Pons (tissue), 1 donor: ENCODE measurements around the gene SUSD1.
"Not testable (repeated sequence)": the region's sequence is repeated elsewhere in the genome, so short reads cannot be mapped to it uniquely, and the experiment has no call there.

ENCODE experiments used
- DNase-seq: peaks from one replicate; pipeline ENCODE4 v3.0.0-alpha.2; 2016; ENCODE audit warnings: low spot score

The SUSD1 gene

DNA sequence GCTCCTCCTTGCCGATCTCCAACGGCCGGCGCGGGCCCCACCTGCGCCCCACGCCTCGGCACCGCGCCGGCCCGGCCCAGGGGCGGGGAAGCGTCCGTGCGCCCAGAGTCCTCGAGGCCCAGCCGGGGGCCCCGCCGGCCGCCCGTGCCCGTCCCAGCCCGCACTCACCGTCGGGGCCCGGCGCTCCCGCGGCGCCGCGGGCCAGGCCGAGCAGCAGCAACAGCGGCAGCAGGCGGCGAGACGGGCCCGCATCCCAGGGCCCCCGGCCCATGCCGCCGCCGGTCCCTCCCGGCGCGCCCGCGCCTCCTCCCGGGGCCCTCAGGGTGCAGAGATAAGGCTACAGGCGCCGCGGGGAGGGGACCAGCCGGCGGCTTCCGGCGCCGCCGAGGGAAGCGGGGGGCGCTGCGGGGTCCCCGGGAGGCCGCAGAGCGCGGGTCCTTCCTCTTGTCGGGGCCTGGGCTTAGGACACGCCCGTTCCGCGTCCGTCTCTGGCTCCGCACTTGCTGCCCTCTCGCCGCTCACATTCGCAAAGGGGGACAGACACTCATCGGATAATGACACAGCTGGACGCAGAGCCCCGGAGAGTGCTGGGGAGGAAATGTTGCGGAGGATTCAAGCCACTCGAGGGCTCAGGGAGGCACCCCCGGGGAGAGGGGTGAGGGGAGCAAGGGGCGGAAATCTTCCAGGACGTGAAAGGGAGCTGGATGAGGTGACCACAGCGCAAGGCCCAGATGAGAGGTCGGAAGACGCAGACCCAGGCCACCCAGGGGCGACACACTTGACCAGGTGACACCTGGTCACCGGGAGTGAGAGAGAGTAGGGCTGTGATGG lies at the start of gene SUSD1:
Gene SUSD1, minus strand, starts transcription at position 333 of the 831 bp plus-strand sequence. Its CDS starts 62 bp downstream, at position 271.
- DNase-seq, result no peak

DNA sequence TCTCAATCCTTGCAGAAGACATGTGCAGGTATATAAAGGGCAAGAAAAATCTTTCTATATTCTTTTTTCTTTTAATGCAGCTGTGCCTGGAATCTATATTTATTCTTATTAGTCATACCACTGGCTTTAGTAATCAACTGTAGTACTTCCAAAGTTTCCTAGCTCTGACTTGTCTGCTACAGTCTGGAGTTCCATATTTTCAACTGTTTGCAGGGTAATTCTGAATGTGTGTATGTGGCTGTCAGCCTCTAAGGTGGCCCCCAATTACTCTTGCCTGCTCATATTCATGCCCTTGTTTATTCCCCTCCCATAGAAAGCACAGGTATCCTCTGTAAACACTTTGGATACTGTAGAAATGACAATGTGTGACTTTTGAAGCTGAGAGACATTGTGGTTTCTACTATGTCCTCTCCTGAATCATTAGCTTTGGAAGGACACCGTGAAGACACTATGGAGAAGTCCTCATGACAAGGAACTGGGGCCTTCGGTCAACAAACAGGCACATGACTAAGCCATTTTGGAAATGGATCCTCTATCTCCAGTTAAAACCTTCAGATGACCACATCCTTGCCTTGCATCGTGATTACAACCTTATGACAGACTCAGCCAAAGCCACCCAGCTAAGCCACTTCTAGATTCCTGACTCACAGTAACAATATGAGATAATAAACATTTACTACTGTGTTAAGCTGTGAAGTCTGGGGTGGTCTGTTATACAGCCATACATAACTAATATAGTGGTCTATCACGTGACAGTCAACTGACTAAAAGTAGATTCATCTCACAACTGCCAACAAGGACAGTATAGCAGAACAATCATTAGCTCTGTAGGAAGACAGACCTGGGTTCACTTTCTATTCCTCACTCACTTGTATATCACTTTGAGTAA lies 49.5 kb upstream of the SUSD1 start:
- no peak for DNase-seq

DNA sequence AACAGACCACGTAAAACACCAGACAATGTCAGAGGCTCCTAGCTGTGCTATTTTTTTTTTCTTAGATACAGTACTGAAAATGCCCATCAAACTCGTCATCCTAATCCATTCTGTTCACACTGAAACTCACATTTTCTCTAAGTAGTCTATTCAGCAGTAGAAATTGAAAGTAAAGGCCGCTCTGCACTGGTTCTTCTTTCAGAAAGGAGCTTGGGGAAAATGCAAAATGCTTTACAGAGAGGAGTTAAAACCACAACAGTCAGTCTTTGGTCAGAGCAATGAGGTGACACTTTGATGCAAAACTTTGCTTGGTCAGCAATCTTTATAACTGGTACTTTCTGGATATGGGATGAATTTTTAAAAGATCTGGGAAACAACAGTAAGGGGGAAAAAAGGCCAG lies 43.8 kb upstream of the SUSD1 start:
- DNase-seq, result peak; percentile 1

DNA sequence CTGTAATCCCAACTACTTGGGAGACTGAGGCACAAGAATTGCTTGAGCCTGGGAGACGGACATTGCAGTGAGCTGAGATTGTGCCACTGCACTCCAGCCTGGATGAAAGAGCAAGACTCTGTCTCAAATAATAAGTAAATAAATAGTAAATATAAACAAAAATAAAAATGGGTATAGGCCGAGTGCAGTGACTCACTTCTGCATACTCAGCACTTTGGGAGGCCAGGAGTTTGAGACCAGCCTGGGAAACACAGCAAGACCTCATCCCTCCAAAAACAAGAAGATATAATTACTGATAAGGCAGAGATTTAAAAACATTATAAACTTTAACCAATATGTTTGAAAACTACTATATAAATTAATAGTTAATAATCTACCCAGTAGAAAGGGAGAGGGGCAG lies 37.8 kb upstream of the SUSD1 start:
- DNase-seq, result no peak

DNA sequence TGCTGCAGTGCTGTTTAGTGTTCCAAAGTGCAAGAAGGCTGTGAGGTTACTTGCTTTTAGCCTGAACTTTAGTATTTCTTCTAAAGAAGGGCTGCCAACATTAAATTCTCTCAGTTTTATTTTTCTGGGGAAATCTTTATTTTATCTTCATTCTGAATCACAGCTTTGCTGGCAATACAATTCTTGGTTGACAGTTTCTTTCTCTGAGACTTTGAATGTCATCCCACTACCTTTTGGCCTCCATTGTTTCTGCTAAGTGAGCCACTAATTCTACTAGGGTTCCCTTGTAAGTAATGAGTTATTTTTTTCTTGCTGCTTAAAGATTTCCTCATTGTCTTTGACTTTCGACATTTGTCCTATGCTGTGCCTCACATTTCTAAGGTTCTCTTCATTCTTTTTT lies 32.4 kb upstream of the SUSD1 start:
- no peak for DNase-seq

DNA sequence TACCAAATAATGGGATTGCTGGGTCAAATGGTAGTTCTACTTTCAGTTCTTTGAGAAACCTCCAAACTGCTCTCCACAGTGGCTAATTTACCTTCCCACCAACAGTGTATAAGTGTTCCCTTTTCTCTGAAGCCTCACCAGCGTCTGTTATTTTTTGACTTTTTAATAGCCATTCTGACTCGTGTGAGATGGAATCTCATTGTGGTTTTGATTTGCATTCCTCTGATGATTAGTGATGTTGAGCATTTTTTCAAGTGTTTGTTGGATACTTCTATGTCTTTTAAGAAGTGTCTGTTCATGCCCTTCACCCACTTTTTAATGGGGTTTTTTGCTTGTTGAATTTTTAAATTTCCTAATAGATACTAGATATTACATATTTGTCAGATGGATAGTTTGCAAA lies 28.4 kb upstream of the SUSD1 start:
- DNase-seq, result no peak

DNA sequence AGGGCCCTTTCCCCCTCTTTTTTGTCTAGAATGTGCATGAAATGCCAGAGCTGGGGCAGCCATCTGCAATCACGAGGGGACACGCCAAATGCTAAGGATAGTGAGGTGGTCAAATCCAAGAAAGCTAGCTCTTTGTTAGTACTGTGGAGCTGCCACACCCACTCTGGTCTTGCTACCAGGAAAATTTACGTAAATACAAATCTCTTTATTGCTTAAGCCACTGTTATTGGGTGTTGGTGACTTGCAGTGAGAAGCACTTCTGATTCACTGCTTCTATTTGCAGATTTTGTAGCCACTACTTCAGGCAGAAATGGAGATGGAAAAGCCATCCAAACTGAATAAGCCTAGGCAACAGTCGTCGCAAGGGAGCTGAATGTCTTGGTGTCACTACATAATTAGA lies 25.6 kb upstream of the SUSD1 start:
- DNase-seq, result no peak

DNA sequence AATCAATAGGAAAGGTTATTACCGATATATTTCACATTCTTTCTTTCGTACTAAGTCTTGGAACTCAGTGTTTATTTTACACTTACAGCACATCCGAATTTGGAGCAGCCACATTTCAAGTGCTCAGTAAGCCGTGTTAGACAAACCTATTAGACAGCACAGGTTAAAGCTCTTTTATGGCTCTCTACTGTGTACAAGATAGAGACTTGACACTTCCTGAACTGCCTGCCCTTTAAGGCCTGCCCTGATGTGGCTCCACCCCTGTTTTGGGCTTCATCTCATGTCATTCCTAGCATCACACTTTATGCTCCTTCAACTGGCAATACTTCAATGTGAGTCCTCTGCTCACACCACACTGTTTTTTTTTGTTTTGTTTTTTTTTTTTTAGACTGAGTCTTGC lies 23.5 kb upstream of the SUSD1 start:
- no peak for DNase-seq

DNA sequence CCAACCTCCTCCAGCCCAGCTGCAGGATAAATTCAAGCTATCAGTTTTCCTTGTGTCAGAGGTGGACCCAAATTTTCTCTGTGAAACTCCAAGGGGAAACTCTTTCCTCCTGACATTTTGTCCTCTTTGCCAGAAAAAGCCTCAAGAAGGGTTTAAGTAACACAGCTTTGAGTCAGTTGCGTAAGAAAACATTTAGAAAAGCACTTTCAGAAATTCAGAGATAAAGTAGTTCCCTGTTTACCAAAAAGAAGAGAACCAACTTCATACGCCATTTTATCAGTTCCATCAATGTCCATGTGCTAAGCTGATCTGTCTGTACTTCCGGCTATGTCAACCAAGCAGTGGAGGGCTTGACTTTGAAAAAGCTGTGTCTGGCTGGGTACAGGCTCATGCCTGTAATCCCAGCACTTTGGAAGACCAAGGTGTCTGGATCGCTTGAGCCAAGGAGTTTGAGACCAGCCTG lies 19.9 kb upstream of the SUSD1 start:
- peak; percentile 5 for DNase-seq

DNA sequence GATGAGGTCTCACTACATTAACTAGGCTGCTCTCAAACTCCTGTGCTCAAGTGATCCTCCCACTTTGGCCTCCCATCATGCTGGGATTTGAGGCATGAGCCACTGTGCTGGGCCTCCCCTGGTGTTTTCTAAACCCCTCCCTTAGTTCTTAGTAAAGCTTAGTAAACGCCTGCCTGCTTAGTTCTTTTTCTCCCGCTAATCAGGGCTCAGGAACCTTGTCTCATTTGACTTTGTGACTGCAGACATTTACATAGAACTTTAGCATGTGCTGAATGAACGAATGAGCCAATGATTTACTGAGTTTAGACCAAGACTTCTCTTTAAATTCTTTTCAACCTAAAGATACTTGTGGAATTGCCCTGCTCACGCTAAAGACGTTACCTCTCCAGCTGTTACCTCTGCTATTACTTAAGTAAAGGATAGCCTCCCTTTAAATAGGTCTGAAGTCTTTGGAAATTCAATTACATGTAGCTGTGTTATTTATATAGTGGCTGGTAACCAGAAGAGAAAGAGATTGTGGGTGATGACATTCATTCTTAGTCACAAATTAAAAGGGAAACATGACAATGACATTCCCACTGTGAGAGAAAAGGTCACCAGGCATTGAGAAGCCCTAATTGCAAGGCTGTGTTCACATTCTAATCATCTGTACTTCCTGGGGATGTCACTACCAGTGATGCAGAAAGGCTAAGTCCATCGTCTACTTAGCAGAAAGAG lies 18.6 kb upstream of the SUSD1 start:
- DNase-seq, result no peak

DNA sequence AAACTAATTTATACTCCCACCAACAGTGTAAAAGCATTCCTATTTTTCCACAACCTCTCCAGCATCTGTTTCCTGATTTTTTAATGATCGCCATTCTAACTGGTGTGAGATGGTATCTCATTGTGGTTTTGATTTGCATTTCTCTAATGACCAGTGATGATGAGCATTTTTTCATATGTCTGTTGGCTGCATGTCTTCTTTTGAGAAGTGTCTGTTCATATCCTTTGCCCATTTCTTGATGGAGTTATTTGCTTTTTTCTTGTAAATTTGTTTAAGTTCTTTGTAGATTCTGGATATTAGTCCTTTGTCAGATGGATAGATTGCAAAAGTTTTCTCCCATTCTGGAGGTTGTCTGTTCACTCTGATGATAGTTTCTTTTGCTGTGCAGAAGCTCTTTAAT lies 15.2 kb upstream of the SUSD1 start:
- DNase-seq, result not testable (repeated sequence)

DNA sequence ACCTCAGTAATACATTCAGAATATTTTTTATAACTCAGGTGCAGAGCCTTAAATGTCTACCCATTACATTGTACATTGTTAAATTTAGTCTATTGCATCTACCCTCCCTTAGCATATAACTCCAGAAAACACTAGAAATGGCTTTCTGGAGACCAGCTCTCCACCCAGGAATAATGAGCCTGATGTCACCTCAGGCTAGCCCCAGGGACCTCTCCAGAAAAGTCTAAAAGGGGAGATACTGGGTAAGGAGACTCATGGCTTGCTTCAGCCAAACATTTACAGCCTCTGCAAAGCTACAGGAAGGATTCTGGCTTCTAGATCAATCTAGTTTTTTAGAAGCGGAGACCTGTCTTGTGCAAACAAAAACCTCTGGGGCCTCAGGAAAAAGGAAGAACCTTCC lies 13.8 kb upstream of the SUSD1 start:
- DNase-seq, result no peak

DNA sequence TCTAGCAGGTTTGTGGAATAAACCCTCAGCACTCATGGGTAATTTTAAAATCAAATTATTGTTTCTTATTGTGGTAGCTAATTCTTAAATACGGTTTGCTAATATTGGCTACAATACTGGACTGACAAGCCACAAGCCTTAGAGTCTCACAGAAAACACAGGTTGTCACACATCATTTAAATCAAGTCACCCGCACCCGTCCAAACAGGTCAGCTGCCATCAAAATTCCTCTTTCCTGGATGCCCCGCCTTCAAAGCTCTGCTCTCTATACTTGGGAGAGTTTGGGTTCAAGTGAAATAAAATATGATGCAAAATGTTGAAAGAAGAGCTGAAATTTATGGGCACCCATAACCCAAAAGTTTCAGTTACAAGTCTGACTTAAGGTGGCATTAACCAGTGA lies 12.3 kb upstream of the SUSD1 start:
- DNase-seq, result no peak

DNA sequence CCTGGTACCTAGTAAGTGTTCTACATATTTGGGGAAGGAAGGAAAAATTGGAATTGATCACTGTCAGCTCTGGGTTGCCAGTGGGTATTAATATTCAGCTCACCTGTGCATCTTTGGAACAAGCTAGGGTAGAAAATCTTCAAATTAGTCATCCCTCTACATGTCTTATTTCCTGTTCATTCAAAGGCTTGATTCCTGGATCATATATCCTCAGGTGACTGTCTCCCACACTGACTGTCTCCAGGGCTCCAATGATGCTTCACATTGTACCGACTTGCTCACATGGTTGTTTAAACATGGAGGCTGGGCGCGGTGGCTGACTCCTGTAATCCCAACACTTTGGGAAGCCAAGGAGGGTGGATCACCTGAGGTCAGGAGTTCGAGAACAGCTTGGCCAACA lies 11.6 kb upstream of the SUSD1 start:
- DNase-seq, result no peak

DNA sequence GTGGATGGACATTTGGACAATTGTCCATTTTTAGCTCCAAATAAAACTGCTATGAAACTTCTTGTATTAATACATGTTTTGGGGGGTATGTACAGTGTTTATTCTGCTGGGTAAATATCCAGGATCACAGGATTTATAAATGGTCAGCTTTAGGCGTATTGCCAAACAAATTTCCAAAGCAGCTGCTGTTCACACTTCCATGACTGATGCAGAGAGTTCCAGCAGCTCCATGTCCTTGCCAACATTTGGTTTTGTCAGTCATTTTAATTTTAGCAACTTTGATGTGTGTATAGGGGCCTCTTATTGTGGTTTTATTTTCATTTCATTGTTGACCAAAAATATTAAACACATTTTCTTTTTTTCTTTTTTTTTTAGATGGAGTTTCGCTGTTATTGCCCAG lies 9.8 kb upstream of the SUSD1 start:
- DNase-seq, result no peak

DNA sequence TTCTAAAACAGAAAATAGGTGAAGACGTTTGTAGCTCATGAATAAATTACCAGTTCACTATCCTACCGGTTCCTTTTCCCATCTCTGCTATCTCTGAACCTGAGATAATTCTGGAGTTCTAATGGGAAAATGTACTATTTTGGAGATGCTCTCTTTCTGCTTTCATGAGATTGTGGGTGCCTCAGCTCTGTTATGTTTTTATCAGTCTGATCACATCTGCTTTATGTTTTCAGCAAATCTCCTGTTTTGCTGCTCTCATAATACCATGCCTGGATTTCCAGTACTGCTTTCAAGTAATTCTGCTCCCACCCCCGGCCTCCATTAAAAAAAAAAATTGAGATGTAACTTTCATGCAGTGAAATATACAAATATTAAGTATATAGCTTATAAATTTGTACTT lies 9.1 kb upstream of the SUSD1 start:
- no peak for DNase-seq

DNA sequence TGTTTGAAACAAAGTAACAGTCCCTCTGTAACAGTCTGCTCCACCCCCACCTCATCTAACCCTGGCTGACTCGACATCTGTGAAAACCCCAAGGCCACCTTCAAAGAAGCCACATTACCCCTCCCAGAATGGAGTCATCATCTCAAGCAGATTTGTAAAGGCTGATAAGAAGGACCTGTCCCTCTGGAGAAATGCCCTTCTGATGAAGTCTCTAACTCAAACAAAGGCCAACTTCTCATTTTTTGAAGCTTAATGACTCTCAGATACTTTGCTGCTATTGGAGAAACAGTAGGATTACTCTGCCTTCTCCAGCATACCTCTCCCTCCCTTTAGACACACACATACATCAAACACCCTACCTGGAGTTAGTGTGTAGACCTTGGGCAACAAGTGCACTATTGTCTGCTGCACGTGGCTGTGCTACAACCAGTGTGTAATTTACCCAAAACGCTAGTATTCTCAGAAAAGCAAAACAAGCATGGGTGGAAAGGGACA lies 5.3 kb upstream of the SUSD1 start:
- no peak for DNase-seq

DNA sequence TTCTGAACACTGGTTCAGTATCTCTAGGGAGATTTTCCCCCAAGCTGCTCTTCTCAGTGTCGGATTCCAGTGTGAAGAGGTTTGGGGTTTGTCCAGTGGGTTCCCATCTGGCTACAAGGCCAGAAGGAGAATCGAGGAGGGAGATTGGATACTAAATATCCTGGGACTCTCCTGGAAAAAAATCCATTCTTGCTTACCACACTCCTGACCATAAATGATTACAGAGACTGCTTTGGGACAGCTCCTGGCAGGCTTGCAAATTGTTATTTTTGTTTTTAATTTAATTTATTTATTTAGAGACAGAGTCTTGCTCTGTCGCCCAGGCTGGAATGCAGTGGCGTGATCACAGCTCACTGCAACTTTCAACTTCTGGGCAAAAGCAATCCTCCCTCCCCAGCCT lies 4.7 kb upstream of the SUSD1 start:
- no peak for DNase-seq

DNA sequence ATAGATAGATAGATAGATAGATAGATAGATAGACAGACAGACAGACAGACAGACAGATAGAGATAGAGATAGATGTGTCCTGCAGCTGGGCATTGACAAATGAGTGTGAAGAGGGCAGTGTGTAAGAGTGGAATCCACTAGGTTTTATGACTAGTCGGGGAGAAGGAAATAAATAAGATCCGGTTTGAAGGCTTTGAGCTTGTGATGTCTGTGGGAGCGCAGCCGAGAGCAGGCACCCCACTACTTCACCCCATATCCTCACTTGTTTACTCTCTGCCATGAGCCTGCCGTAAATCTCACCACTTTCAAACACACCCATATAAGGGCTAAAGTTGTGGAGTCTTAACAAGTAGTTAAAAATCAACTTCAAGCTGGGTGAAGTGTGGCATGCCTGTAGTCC lies 1.4 kb upstream of the SUSD1 start:
- DNase-seq, result no peak

DNA sequence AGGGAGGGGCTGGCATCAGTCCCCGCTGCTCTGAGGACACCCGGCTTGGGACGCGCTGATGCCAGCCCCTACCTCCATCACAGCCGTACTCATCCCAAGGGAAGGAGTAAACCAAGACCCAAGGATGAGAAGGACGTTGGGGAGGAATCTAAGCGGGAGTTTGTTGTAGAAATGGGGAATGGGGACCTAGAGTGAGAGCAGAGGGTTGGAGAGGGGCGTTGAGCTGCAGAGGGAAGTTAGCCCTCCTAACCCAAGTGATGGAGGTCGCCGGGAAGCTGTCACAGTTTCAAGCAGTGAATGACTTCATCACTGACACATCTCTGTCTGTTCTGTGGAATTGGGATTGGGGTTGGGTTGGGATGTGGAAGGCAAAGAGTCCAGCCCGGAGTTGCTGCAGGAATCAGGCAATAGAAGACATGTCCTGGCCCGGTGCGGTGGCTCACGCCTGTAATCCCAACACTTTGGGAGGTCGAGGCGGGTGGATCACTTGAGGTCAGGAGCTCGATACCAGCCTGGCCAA lies 759 bp upstream of the SUSD1 start:
- no peak for DNase-seq

DNA sequence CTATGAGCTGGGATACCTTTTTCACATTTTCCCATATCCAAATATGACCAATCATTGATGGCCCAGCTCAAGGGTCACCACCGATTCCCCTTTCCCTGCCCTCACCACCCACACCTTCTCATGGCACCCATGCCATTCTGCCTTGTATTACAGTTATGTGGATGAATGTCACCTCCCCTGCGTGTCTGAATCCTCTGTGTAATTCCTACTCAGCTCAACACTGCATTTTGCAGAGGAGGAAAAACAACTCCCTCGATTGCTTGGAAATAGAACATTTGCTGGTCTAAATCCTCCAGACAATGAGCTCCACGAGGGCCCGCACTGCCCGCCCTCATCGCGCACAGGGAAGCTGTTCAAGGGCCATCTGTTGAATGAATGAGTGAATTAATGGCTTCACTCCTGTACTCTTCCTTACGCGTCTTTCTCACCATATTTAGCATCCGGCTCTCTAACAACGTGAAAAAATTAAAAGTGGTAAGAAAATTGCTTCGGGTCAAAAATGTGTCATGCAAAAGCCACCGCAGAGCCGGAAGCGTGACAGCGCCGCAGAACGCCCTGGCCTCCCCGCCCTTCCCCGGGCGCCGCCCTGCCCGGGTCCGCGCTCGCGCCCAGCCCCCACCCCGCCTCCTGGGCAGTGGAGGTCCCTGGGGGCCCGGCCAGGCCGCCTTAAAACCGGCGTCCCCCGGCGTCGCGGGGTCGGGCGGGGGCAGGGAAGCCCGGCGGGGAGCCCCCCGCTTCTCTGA lies 704 bp downstream of the SUSD1 start:
- DNase-seq, result no peak
